Keratinocyte (primary cell): ENCODE results near the gene FAM90A26.
"Not testable (repeated sequence)": the region's sequence is repeated elsewhere in the genome, so short reads cannot be mapped to it uniquely, and the experiment has no call there.

Experiments
- CTCF ChIP-seq, 3 experiments: IDR thresholded peaks in 1 of 3; conservative IDR thresholded peaks in 1 of 3; optimal IDR thresholded peaks in 1 of 3; 2 replicates in 2 of 3; 3 replicates in 1 of 3; pipeline versions ENCODE3 to v1.5.1; 2011; ENCODE audit warnings: low read length in 3 of 3, mild to moderate bottlenecking in 3 of 3, moderate library complexity in 2 of 3, control low read depth in 1 of 3, inconsistent platforms in 1 of 3; ENCODE audit not compliant: insufficient read depth in 2 of 3; ENCODE audit errors: extremely low read depth in 1 of 3
- EZH2 ChIP-seq: IDR thresholded peaks from one replicate; pipeline ENCODE4 v1.6.1; 2012; ENCODE audit warnings: inconsistent platforms, mild to moderate bottlenecking, low read length, moderate library complexity

- TF ChIP-seq CTCF (optimal IDR thresholded peaks at IDR 0.05 in 1 of 3, IDR thresholded peaks at IDR 0.05 in 1 of 3, conservative IDR thresholded peaks at IDR 0.05 in 1 of 3; ENCODE audit: extremely low read depth in 1 of 3, insufficient read depth in 2 of 3, low read length in 3 of 3); EZH2: not testable (repeated sequence)
Observed at GRCh38 chr4:9158392-9158791, 11.8 kb upstream of the FAM90A26 start.
